Chondrocyte (in vitro differentiated cells): ENCODE measurements around the gene UBAP2. TPM values are rescaled to one million over a fixed set of nuclear protein-coding genes. Genes with fewer than 3 reads are reported as not detected.
A peak's percentile ranks its signal among the peaks of the same experiment; 100 is the strongest.

ENCODE experiments used
- DNase-seq: peaks from one replicate; pipeline ENCODE4 v3.0.0; 2021; ENCODE audit warnings: mixed read lengths, low spot score
- H3K27ac Mint-ChIP-seq: one replicate; pipeline ENCODE4 v1.8.0; 2021; ENCODE audit warnings: mild to moderate bottlenecking, moderate library complexity, mixed read lengths; ENCODE audit not compliant: unreplicated experiment
- H3K27me3 Mint-ChIP-seq: 2 replicates; pipeline ENCODE4 v1.8.0; 2021; ENCODE audit warnings: low read depth, mixed read lengths
- H3K36me3 Mint-ChIP-seq: 2 replicates; pipeline ENCODE4 v1.8.0; 2021; ENCODE audit warnings: low read depth, mixed read lengths
- H3K4me1 Mint-ChIP-seq: 2 replicates; pipeline ENCODE4 v1.8.0; 2021; ENCODE audit warnings: low read depth, mild to moderate bottlenecking, mixed read lengths
- H3K4me3 Mint-ChIP-seq: one replicate; pipeline ENCODE4 v1.8.0; 2021; ENCODE audit warnings: mild to moderate bottlenecking, moderate library complexity, mixed read lengths; ENCODE audit not compliant: unreplicated experiment
- H3K9me3 Mint-ChIP-seq: 2 replicates; pipeline ENCODE4 v1.8.0; 2021; ENCODE audit warnings: low read depth, mixed read lengths
- total RNA-seq: library from RNA; stranded (reverse); gene quantifications from 3 replicates; pipeline ENCODE4 v1.2.1, GENCODE V29; 2021
- TF ChIP-seq, protein P1 (sequence below): fragments of 200-600 bp; sonication (generic); IDR thresholded peaks from 2 replicates; pipeline ENCODE4 v1.5.0; 2021; ENCODE audit warnings: antibody characterized with exemption, mild to moderate bottlenecking, moderate library complexity

The UBAP2 gene
- total RNA-seq, 1 donor from 2014 or later = 56.3 TPM

DNA sequence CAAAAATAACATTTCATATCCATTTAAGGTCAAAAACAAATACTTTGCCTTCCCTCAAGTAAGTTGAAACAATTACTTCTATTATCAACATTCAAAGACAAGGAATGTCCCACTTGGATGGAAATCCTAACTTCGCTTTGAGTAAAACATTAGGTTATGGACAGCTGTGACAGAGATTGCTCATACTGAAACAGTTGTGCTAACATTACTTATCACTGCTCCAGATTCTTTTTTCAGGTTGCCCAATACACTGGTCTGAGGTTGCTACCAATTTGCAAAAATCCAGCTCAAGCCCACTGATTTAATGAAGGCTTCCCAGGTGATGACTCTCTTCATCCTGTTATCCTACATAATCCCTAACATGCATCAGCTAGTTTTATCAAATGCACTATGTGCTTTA, 98.3 kb downstream of the UBAP2 start:
- DNase-seq = no peak
- Mint-ChIP-seq H3K4me3 (no peak overlapping the region), H3K36me3 (peaks cover 27% of the 10 kb centered on the region), H3K9me3 (no peaks in the 10 kb centered on the region), H3K27me3 (no peaks in the 10 kb centered on the region), H3K27ac (no peak overlapping the region), H3K4me1 (peaks cover 57% of the 10 kb centered on the region)
- TF ChIP-seq, protein P1, sequence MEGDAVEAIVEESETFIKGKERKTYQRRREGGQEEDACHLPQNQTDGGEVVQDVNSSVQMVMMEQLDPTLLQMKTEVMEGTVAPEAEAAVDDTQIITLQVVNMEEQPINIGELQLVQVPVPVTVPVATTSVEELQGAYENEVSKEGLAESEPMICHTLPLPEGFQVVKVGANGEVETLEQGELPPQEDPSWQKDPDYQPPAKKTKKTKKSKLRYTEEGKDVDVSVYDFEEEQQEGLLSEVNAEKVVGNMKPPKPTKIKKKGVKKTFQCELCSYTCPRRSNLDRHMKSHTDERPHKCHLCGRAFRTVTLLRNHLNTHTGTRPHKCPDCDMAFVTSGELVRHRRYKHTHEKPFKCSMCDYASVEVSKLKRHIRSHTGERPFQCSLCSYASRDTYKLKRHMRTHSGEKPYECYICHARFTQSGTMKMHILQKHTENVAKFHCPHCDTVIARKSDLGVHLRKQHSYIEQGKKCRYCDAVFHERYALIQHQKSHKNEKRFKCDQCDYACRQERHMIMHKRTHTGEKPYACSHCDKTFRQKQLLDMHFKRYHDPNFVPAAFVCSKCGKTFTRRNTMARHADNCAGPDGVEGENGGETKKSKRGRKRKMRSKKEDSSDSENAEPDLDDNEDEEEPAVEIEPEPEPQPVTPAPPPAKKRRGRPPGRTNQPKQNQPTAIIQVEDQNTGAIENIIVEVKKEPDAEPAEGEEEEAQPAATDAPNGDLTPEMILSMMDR = no peak

DNA sequence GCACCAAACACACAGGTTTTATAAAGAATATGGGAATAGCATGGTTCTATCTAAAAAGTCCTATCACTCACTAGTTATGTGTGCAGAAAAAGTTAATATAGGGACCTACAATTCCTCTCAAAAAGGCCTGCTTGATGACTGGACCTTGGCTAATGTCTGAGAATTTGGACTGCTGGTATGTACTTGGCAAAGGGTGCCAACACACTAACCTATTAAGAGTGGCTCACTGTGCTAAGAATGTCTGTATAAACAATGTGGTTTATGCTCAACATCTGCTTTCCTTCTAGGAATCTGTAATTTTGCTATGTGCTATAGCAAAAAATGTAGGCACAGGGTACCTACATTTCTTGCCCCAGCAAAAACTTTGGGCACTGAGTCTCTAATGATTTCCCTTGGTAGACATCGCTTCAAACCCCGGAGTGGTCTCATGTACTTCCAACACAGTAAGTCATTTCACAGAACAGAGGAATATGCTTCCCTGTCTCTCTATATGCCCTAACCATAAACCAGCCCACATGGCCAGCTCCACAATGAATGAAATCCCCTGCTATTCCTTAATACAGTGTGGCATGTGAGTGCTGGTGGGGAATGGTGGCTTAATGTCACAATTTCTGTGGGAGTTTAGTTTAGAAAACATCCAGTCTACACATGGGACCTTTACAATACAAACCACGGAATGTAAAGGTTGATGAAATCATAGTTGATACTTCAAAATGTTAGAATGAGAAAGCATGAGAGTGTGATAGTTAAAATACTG, 101.7 kb downstream of the UBAP2 start:
- Mint-ChIP-seq H3K27me3 (no peaks in the 10 kb centered on the region), H3K4me1 (peaks cover 76% of the 10 kb centered on the region), H3K9me3 (no peaks in the 10 kb centered on the region), H3K36me3 (peaks cover 23% of the 10 kb centered on the region), H3K27ac (peak overlapping the region; percentile 95), H3K4me3 (no peak overlapping the region)
- TF ChIP-seq, protein P1 = no peak
- DNase-seq = no peak

DNA sequence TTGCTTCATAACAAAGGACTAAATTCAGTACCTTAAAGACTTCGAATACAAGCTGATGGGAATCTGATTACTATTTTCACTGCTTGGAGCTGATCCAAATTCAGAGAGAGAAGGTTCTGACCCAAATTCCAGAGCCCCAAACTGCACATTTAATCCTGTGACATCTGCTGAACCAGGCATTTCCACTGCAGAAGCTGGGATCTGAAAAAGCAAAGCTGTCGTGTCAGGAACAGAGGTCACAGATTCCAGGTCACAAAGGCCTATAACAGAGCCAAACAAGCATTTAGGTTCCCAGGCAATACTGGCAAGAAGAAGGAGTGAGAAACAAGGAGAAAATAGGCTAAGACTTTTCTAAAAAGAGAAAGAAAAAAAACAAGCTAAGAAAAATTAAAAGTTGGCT, 105.3 kb downstream of the UBAP2 start:
- Mint-ChIP-seq H3K4me1 (peaks cover 78% of the 10 kb centered on the region), H3K27ac (peak overlapping the region; percentile 97), H3K27me3 (no peaks in the 10 kb centered on the region), H3K36me3 (peaks cover 27% of the 10 kb centered on the region), H3K9me3 (no peaks in the 10 kb centered on the region), H3K4me3 (no peak overlapping the region)
- no peak for DNase-seq
- TF ChIP-seq, protein P1 = no peak

DNA sequence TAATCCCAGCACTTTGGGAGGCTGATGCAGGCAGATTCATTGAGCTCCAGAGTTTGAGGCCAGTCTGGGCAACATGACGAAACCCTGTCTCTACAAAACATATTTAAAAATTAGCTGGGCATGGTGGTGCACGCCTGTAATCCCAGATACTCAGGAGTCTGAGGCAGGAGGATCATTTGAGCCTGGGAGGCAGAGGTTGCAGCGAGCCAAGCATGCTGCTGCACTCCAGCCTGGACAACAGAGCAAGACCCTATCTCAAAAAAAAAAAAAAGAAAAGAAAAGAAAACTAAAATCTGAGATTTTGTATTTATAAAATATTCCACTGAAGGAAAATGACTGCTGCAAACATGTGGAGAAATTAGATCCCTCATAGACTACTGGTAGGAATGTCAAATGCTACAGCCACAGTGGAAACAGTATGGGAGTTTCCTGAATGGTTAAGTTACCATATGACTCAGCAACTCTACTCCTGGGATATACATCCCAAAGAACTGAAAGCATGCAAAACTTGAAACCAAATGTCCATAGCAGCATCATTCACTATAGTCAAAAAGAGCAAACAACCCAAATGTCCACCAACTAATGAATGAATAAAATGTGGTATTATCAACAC, 106.1 kb downstream of the UBAP2 start:
- H3K36me3 Mint-ChIP-seq = peaks cover 23% of the 10 kb centered on the region
- H3K27me3 Mint-ChIP-seq = no peaks in the 10 kb centered on the region
- TF ChIP-seq, protein P1 = peak; percentile 87
- no peaks in the 10 kb centered on the region for H3K9me3 Mint-ChIP-seq
- no peak for DNase-seq
- peaks cover 70% of the 10 kb centered on the region for H3K4me1 Mint-ChIP-seq
- peak overlapping the region; percentile 97 for H3K27ac Mint-ChIP-seq
- no peak overlapping the region for H3K4me3 Mint-ChIP-seq

DNA sequence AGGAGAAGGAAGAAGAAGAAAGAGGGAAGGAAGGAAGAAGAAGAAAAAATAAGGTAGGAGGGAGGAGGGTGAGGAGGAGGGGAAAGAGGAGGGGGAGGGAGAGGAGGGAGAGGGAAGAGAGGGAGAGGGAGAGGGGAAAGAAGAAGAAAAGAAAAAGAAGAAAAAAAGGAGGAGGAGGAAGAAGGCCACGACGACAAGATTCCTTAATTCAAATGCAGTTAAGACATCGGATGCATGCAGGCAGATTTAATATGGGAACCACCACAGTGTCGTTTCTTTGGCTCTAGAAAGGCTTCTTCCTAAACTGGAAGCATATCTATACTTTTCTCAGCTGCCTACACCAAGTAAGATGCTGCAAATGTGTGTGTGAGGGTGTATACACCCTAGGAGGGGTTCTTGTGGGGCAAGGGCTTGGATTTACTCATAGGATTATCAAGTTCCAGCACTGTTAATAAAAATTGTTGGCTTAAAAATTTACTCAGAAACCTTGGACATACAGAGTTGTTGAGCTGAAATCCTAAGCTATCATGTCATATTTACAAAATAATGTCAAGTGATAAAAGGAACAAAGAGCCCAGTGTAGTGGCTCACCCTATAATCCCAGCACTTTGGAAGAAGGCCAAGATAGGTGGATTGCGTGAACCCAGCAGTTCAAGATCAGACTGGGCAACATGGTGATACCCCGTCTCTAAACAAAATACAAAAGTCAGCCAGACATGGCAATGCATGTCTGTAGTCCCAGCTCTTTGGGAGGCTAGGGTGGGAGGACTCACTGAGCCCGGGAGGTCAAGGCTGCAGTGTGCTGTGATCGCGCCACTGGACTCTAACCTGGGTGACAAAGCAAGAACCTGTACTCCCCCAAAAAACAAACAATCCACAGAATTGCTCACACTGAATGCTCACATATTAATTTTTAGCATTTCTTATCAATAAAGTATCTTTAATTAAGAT, 108.5 kb downstream of the UBAP2 start:
- Mint-ChIP-seq H3K4me3 (no peak overlapping the region), H3K9me3 (no peaks in the 10 kb centered on the region), H3K27ac (peak overlapping the region; percentile 27), H3K27me3 (no peaks in the 10 kb centered on the region), H3K36me3 (peaks cover 30% of the 10 kb centered on the region), H3K4me1 (peaks cover 46% of the 10 kb centered on the region)
- TF ChIP-seq, protein P1 = no peak
- no peak for DNase-seq
